ENCODE results near the gene SLC25A10.

DNA sequence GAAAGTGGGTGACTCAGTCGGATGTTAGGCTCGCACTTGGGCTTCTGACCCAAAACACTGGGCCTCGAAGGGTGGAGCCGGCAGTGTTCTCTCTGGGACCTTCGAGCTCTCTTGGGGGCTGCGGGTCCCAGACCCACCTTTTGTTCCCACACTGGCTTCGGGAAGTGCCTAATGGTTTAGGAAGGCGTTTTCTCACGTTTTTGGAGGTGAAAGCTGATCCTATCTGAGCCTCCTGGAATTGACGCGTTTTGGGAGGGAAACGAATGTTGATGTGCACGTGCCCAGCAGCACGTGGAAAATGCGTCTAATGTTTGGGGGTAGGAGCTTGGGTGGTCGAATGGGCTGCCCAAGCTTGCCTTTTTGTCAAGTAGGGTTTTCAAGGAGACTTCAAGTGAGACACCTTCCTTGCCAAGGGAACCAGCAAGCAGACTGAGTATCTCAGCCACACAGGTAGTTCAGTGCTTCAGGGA is 27.6 kb upstream of the SLC25A10 start:
- no peak for TF ChIP-seq ZNF274 (IDR thresholded peaks at IDR 0.05; ENCODE audit: low read depth, low read length)
- no peak for TF ChIP-seq YY1 (IDR thresholded peaks at IDR 0.05; ENCODE audit: insufficient read depth, insufficient read length)

Measured in NT2/D1 (cell line).